ENCODE measurements around the gene ADAMTS3.

ADAMTS3 gene

GRCh38 chr4:72341432-72341820, 227.6 kb downstream of the ADAMTS3 start:
- no peak for DNase-seq (ENCODE audit: low read depth)

GRCh38 chr4:72340803-72341431, 228.1 kb downstream of the ADAMTS3 start:
- DNase-seq (ENCODE audit: low read depth): no peak

GRCh38 chr4:72338060-72338459, 231.0 kb downstream of the ADAMTS3 start:
- DNase-seq (ENCODE audit: low read depth): no peak

- no peak for DNase-seq (ENCODE audit: low read depth)
Measured at GRCh38 chr4:72330381-72330780, 238.6 kb downstream of the ADAMTS3 start.

GRCh38 chr4:72326692-72327632, 242.1 kb downstream of the ADAMTS3 start:
- DNase-seq (ENCODE audit: low read depth): no peak

- no peak for DNase-seq (ENCODE audit: low read depth)
Measured at GRCh38 chr4:72325215-72325614, 243.8 kb downstream of the ADAMTS3 start.

- no peak for DNase-seq (ENCODE audit: low read depth)
Measured at GRCh38 chr4:72323227-72323626, 245.8 kb downstream of the ADAMTS3 start.

GRCh38 chr4:72320223-72320948, 248.6 kb downstream of the ADAMTS3 start:
- DNase-seq (ENCODE audit: low read depth): no peak

GRCh38 chr4:72319601-72320021, 249.4 kb downstream of the ADAMTS3 start:
- DNase-seq (ENCODE audit: low read depth): peak; percentile 19

- no peak for DNase-seq (ENCODE audit: low read depth)
Measured at GRCh38 chr4:72318421-72319170, 250.4 kb downstream of the ADAMTS3 start.

- peak; percentile 26 for DNase-seq (ENCODE audit: low read depth)
Measured at GRCh38 chr4:72314869-72315268, 254.2 kb downstream of the ADAMTS3 start.

GRCh38 chr4:72313121-72313520, 255.9 kb downstream of the ADAMTS3 start:
- DNase-seq (ENCODE audit: low read depth): no peak

- peak; percentile 82 for DNase-seq (ENCODE audit: low read depth)
Measured at GRCh38 chr4:72312032-72312650, 256.9 kb downstream of the ADAMTS3 start.

GRCh38 chr4:72311291-72311690, 257.7 kb downstream of the ADAMTS3 start:
- DNase-seq (ENCODE audit: low read depth): no peak

GRCh38 chr4:72305620-72306019, 263.4 kb downstream of the ADAMTS3 start:
- no peak for DNase-seq (ENCODE audit: low read depth)

- DNase-seq (ENCODE audit: low read depth): no peak
Measured at GRCh38 chr4:72305080-72305479, 263.9 kb downstream of the ADAMTS3 start.

GRCh38 chr4:72302981-72303704, 265.9 kb downstream of the ADAMTS3 start:
- DNase-seq (ENCODE audit: low read depth): no peak

GRCh38 chr4:72301759-72302158, 267.3 kb downstream of the ADAMTS3 start:
- DNase-seq (ENCODE audit: low read depth): no peak

- DNase-seq (ENCODE audit: low read depth): no peak
Measured at GRCh38 chr4:72300126-72300525, 268.9 kb downstream of the ADAMTS3 start.

- DNase-seq (ENCODE audit: low read depth): peak; percentile 28
Measured at GRCh38 chr4:72295966-72296557, 273.0 kb downstream of the ADAMTS3 start.
